SH-SY5Y (cell line): ENCODE measurements around the gene BATF2.

Experiments
- GATA2 ChIP-seq: IDR thresholded peaks from 2 replicates; pipeline ENCODE4 v1.6.1; 2011; ENCODE audit warnings: mild to moderate bottlenecking, low read depth, low read length
- GATA3 ChIP-seq: IDR thresholded peaks from 2 replicates; pipeline ENCODE4 v1.6.1; 2011; ENCODE audit warnings: low read depth, mild to moderate bottlenecking, low read length, moderate library complexity

- TF ChIP-seq GATA3 (no peak), GATA2 (no peak)
These were observed 30.7 kb upstream of the BATF2 start, which contains the start of gene SNX15 for GRCh38 chr11:65027213-65028067.
